HG02970 (cell line): Measurements from ENCODE around the gene ALMS1.
"Not testable (repeated sequence)": the region's sequence is repeated elsewhere in the genome, so short reads cannot be mapped to it uniquely, and the experiment has no call there.

ENCODE experiments used
- ATAC-seq: cut with Tn5 transposase; IDR thresholded peaks from one replicate; pipeline ENCODE4 v1.9.1; 2021; ENCODE audit warnings: mild to moderate bottlenecking, moderate library complexity, moderate number of reproducible peaks; ENCODE audit not compliant: unreplicated experiment, low FRiP score

ALMS1 gene

GRCh38 chr2:73503992-73504570, 118.4 kb downstream of the ALMS1 start:
- ATAC-seq: no peak

GRCh38 chr2:73504850-73505249, 119.2 kb downstream of the ALMS1 start:
- not testable (repeated sequence) for ATAC-seq

- ATAC-seq: not testable (repeated sequence)
These were observed 124.8 kb downstream of the ALMS1 start for GRCh38 chr2:73510470-73510869.

- ATAC-seq: no peak
These were observed 130.4 kb downstream of the ALMS1 start for GRCh38 chr2:73516033-73516432.

GRCh38 chr2:73528688-73529087, 143.1 kb downstream of the ALMS1 start:
- no peak for ATAC-seq

GRCh38 chr2:73530773-73531172, 145.1 kb downstream of the ALMS1 start:
- ATAC-seq: not testable (repeated sequence)

- no peak for ATAC-seq
These were observed 146.7 kb downstream of the ALMS1 start for GRCh38 chr2:73532381-73532780.

GRCh38 chr2:73536133-73536840, 150.7 kb downstream of the ALMS1 start:
- no peak for ATAC-seq

- ATAC-seq: not testable (repeated sequence)
These were observed 175.2 kb downstream of the ALMS1 start for GRCh38 chr2:73560875-73561274.

GRCh38 chr2:73561422-73561821, 175.8 kb downstream of the ALMS1 start:
- no peak for ATAC-seq

- ATAC-seq: no peak
These were observed 179.3 kb downstream of the ALMS1 start for GRCh38 chr2:73564986-73565385.

GRCh38 chr2:73566288-73566878, 180.7 kb downstream of the ALMS1 start:
- no peak for ATAC-seq

GRCh38 chr2:73575261-73575660, 189.6 kb downstream of the ALMS1 start:
- no peak for ATAC-seq

- ATAC-seq: no peak
These were observed 196.7 kb downstream of the ALMS1 start for GRCh38 chr2:73582364-73582763.

- ATAC-seq: no peak
These were observed 202.5 kb downstream of the ALMS1 start for GRCh38 chr2:73588177-73588576.

- no peak for ATAC-seq
These were observed 208.0 kb downstream of the ALMS1 start for GRCh38 chr2:73593680-73594079.

- ATAC-seq: no peak
These were observed 208.6 kb downstream of the ALMS1 start for GRCh38 chr2:73594251-73594650.

- no peak for ATAC-seq
These were observed 216.1 kb downstream of the ALMS1 start for GRCh38 chr2:73601780-73602179.

- not testable (repeated sequence) for ATAC-seq
These were observed 217.5 kb downstream of the ALMS1 start for GRCh38 chr2:73603099-73603588.

GRCh38 chr2:73604589-73604988, 219.0 kb downstream of the ALMS1 start:
- not testable (repeated sequence) for ATAC-seq

- no peak for ATAC-seq
These were observed 224.5 kb downstream of the ALMS1 start for GRCh38 chr2:73610111-73610510.

- no peak for ATAC-seq
These were observed 225.6 kb downstream of the ALMS1 start for GRCh38 chr2:73611193-73611592.
